OCI-LY3 (cell line): ENCODE results near the gene SAMD4B.
A peak's percentile ranks its signal among the peaks of the same experiment; 100 is the strongest.

ENCODE experiments used
- H2AFZ ChIP-seq: fragments of 200-600, 300-600 bp; shearing (Covaris generic); 2 replicates; pipeline ENCODE4 v1.6.0; 2014; ENCODE audit warnings: antibody characterized with exemption, low read depth, low read length
- H3K27ac ChIP-seq: fragments of 200-600, 300-600 bp; sonication (generic); 2 replicates; pipeline ENCODE4 v1.5.1; 2014; ENCODE audit warnings: mild to moderate bottlenecking, low read length, moderate library complexity, mixed read lengths
- H3K27me3 ChIP-seq: fragments of 200-600, 300-600 bp; sonication (generic); 2 replicates; pipeline ENCODE4 v1.6.1; 2014; ENCODE audit warnings: low read depth, low read length, mixed read lengths
- H3K36me3 ChIP-seq: fragments of 200-600, 300-600 bp; sonication (generic); replicated peaks from 2 replicates; pipeline ENCODE3; 2014; ENCODE audit warnings: low read depth, low read length, mixed read lengths
- H3K4me1 ChIP-seq: fragments of 300-600, 200-600 bp; sonication (generic); 2 replicates; pipeline ENCODE4 v1.6.1; 2014; ENCODE audit warnings: low read length, mixed read lengths
- H3K4me2 ChIP-seq: fragments of 200-600, 300-600 bp; sonication (generic); 2 replicates; pipeline ENCODE4 v1.6.1; 2014; ENCODE audit warnings: low read length, mixed read lengths
- H3K4me3 ChIP-seq: fragments of 300-600, 200-600 bp; sonication (generic); 2 replicates; pipeline ENCODE4 v1.5.1; 2014; ENCODE audit warnings: antibody characterized with exemption, mild to moderate bottlenecking, low read length, moderate library complexity
- H3K79me2 ChIP-seq: fragments of 300-600, 200-600 bp; shearing (Covaris generic); 2 replicates; pipeline ENCODE4 v1.6.1; 2014; ENCODE audit warnings: mild to moderate bottlenecking, low read length, mixed read lengths
- H3K9ac ChIP-seq: fragments of 300-600, 200-600 bp; shearing (Covaris generic); 2 replicates; pipeline ENCODE4 v1.6.0; 2014; ENCODE audit warnings: mild to moderate bottlenecking, low read length, moderate library complexity
- H3K9me3 ChIP-seq: fragments of 200-600, 300-600 bp; shearing (Covaris generic); 2 replicates; pipeline ENCODE4 v1.6.1; 2014; ENCODE audit warnings: low read length, mixed read lengths; ENCODE audit not compliant: insufficient read depth
- H4K20me1 ChIP-seq: fragments of 200-600, 300-600 bp; sonication (generic); 2 replicates; pipeline ENCODE4 v1.6.1; 2016; ENCODE audit warnings: low read length, mixed read lengths; ENCODE audit not compliant: insufficient read depth
- CTCF ChIP-seq: fragments of 200-600, 300-600 bp; sonication (generic); IDR thresholded peaks from 2 replicates; pipeline ENCODE4 v1.5.1; 2014; ENCODE audit warnings: antibody characterized with exemption, low read length, low read depth
- EZH2phosphoT487 ChIP-seq: fragments of 200-600 bp; shearing (Covaris generic); IDR thresholded peaks from 2 replicates; pipeline ENCODE4 v1.6.1; 2018; ENCODE audit warnings: antibody characterized with exemption, mixed run types, low read depth

Gene SAMD4B

DNA sequence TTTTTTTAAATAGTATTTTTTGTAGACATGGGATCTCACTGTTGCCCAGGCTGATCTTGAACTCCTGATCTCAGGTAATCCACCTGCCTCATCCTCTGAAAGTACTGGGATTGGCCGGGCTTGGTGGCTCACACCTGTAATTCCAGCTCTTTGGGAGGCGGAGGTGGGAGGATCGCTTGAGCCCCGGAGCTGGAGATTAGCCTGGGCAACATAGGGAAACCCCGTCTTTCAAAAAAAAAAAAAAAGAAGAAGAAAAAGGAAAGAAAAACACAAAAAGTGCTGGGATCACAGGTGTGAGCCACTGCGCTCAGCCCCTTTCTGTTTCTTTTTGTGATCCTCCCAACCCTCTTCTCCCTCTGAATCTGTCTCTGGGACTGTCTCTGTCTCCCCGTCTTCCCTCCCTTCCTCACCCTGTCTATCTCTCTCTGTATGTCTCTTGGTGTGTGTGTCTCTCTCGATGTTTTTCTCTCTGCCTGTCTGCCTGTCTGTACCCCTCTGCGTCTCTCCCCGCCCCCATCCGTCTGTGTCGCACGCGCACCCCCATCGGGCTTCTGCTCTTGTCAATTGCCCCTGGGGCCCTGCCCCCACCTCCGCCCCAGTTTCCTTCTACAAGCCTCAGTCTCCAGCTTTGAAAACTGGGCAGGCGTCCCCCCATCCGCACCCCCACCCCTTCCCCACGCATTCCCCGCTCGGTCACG lies 63.9 kb downstream of the SAMD4B start:
- Histone ChIP-seq H2AFZ (no peak overlapping the region), H3K4me2 (peak overlapping the region; percentile 96), H3K36me3 (peaks cover 22% of the 10 kb centered on the region), H3K27ac (peak overlapping the region; percentile 93), H3K79me2 (peaks cover 37% of the 10 kb centered on the region), H3K4me1 (peaks cover 61% of the 10 kb centered on the region), H3K9me3 (no peaks in the 10 kb centered on the region), H3K27me3 (no peaks in the 10 kb centered on the region), H4K20me1 (peaks cover 18% of the 10 kb centered on the region), H3K4me3 (peak overlapping the region; percentile 88), H3K9ac (peak overlapping the region; percentile 97)
- TF ChIP-seq CTCF (no peak), EZH2phosphoT487 (no peak)

GRCh38 chr19:39406656-39407409 lies 64.6 kb downstream of the SAMD4B start, which contains the start of gene ZFP36:
Gene ZFP36 (plus strand): TSS chr19:39406847. CDS start chr19:39406905, 58 bp downstream.
- TF ChIP-seq CTCF: no peak; the same call in 1 of the 2 replicates
- no peak for TF ChIP-seq EZH2phosphoT487
- Histone ChIP-seq H3K36me3 (peaks cover 22% of the 10 kb centered on the region), H3K4me3 (peak within 1 kb of the TSS; percentile 88), H3K4me2 (peak within 1 kb of the TSS; percentile 96), H3K79me2 (peaks cover 37% of the 10 kb centered on the region), H3K9ac (peak within 1 kb of the TSS; percentile 97), H3K27me3 (no peaks in the 10 kb centered on the region), H4K20me1 (peaks cover 18% of the 10 kb centered on the region), H2AFZ (no peak within 1 kb of the TSS), H3K9me3 (no peaks in the 10 kb centered on the region), H3K27ac (peak within 1 kb of the TSS; percentile 93), H3K4me1 (peaks cover 60% of the 10 kb centered on the region)

DNA sequence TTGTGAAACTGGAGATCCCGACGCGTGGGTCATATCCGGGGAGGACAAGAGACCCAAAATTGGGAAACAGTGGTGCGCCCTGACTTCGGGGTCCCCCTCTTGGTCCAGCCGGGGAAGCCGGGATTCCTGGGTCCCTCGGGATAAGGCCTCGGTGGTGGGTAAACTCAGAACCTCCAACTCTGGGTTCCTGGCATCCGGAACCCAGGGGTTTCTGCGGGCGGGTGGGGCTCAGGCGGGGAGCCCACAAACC lies 65.1 kb downstream of the SAMD4B start:
- H4K20me1 ChIP-seq: peaks cover 18% of the 10 kb centered on the region
- H3K9me3 ChIP-seq: no peaks in the 10 kb centered on the region
- H3K36me3 ChIP-seq: peaks cover 22% of the 10 kb centered on the region
- no peaks in the 10 kb centered on the region for H3K27me3 ChIP-seq
- peak overlapping the region; percentile 97 for H3K9ac ChIP-seq
- TF ChIP-seq EZH2phosphoT487 (no peak), CTCF (no peak)
- H3K4me3 ChIP-seq: peak overlapping the region; percentile 88
- no peak overlapping the region for H2AFZ ChIP-seq
- H3K4me2 ChIP-seq: peak overlapping the region; percentile 96
- H3K79me2 ChIP-seq: peaks cover 37% of the 10 kb centered on the region
- peaks cover 54% of the 10 kb centered on the region for H3K4me1 ChIP-seq
- peak overlapping the region; percentile 93 for H3K27ac ChIP-seq

- Histone ChIP-seq H3K4me2 (peak overlapping the region; percentile 96), H3K27me3 (no peaks in the 10 kb centered on the region), H3K79me2 (peaks cover 39% of the 10 kb centered on the region), H2AFZ (no peak overlapping the region), H3K36me3 (peaks cover 22% of the 10 kb centered on the region), H3K9me3 (no peaks in the 10 kb centered on the region), H3K27ac (peak overlapping the region; percentile 93), H3K9ac (peak overlapping the region; percentile 97), H4K20me1 (peaks cover 18% of the 10 kb centered on the region), H3K4me1 (peaks cover 50% of the 10 kb centered on the region), H3K4me3 (peak overlapping the region; percentile 88)
- TF ChIP-seq EZH2phosphoT487 (no peak), CTCF (no peak)
Measured at GRCh38 chr19:39407660-39408391, 65.6 kb downstream of the SAMD4B start.
